Measurements from ENCODE around the gene TRMT44. TPM values are rescaled to one million over a fixed set of nuclear protein-coding genes. Genes with fewer than 3 reads are reported as not detected.

The TRMT44 gene
- total and polyA plus RNA-seq, 2 of the 4 experiments (the other 2 are of a cell fraction): 7.3 to 8.1 TPM

GRCh38 chr4:8478801-8479744 is 38.5 kb downstream of the TRMT44 start:
- Histone ChIP-seq H3K56ac (ENCODE audit: extremely low read depth, insufficient read depth, low read length) (no peak overlapping the region), H3K4me3 (ENCODE audit: insufficient read depth, low read depth, low read length) (no peak overlapping the region), H3K27ac (ENCODE audit: insufficient read depth, low read length) (no peak overlapping the region), H4K8ac (ENCODE audit: low read depth in 2 of 2, low read length in 2 of 2) (no peak overlapping the region), H3K9ac (ENCODE audit: low read depth, low read length) (no peak overlapping the region), H2BK20ac (ENCODE audit: low read depth, low read length) (no peak overlapping the region), H2BK15ac (ENCODE audit: low read depth, low read length) (no peak overlapping the region), H3K14ac (replicated peaks; ENCODE audit: low read depth, low read length) (no peak overlapping the region), H3K23ac (ENCODE audit: low read depth, low read length) (no peak overlapping the region), H3K18ac (ENCODE audit: low read depth, low read length) (no peak overlapping the region), H2AFZ (replicated peaks; ENCODE audit: low read length, poor library complexity) (peak overlapping the region; percentile 48), H3K9me3 (ENCODE audit: control insufficient read depth, insufficient read depth, low read length) (no peaks in the 10 kb centered on the region), H2BK5ac (ENCODE audit: low read depth, low read length, poor library complexity, severe bottlenecking) (no peak overlapping the region), H3K4me1 (ENCODE audit: control insufficient read depth, insufficient read depth, low read length) (peaks cover 1% of the 10 kb centered on the region; the same call in 1 of the 2 replicates), H3K27me3 (ENCODE audit: control insufficient read depth, insufficient read depth, low read length) (0 out of 2 replicates have a peak, but pooled peaks cover 2% of the 10 kb centered on the region), H3K79me1 (ENCODE audit: low read depth in 1 of 2, low read length in 2 of 2) (no peaks in the 10 kb centered on the region), H3K9me1 (ENCODE audit: insufficient read depth, low read length) (0 out of 2 replicates have a peak, but pooled peaks cover 5% of the 10 kb centered on the region), H4K20me1 (ENCODE audit: insufficient read depth, low read length) (peaks cover 11% of the 10 kb centered on the region), H2AK5ac (ENCODE audit: low read depth, low read length) (no peak overlapping the region; the same call in 1 of the 2 replicates), H2BK120ac (ENCODE audit: low read depth, low read length) (no peak overlapping the region), H3K4ac (ENCODE audit: low read depth, low read length) (peak overlapping the region; percentile 35; the same call in 1 of the 2 replicates), H3K4me2 (ENCODE audit: low read depth, low read length) (no peak overlapping the region), H4K5ac (ENCODE audit: low read depth, low read length) (no peak overlapping the region), H2AK9ac (replicated peaks; ENCODE audit: low read depth, low read length, poor library complexity) (no peak overlapping the region), H4K91ac (ENCODE audit: insufficient read depth, low read depth, low read length) (no peak overlapping the region), H3K36me3 (ENCODE audit: control insufficient read depth, insufficient read depth, low read length) (peaks cover 14% of the 10 kb centered on the region)
- ATAC-seq (ENCODE audit: low read depth): no peak
- dilution Hi-C loops (cut with HindIII; ENCODE audit: low sequenced_read_pairs, unreplicated experiment): no loop called here
- intact Hi-C loops (cut with micrococcal nuclease): no loop called here
- no TSS peak for BruUV-seq (replicated peaks)
- ChIA-PET CTCF (no interaction called here), POLR2A (ENCODE audit: unreplicated experiment) (no interaction called here)
- in situ Hi-C loops (cut with MboI; ENCODE audit: low sequenced_read_pairs): no loop called here
- WGBS, 2 experiments (ENCODE audit: extremely low coverage in 2 of 2, insufficient read length in 1 of 2): 88% methylated on average over 11 of the region's 24 CpGs; no CpG with 5 or more reads in 1 of the 2 experiments
- TF ChIP-seq FOS (IDR thresholded peaks at IDR 0.05; ENCODE audit: low read depth, low read length): no peak
- TF ChIP-seq POLR2A (IDR thresholded peaks at IDR 0.05; ENCODE audit: low read depth, low read length): no peak
- TF ChIP-seq BHLHE40 (IDR thresholded peaks at IDR 0.05; ENCODE audit: low read depth, low read length): no peak
- TF ChIP-seq CEBPB (IDR thresholded peaks at IDR 0.05; ENCODE audit: low read depth, low read length): peak; percentile 45; the same call in 1 of the 2 replicates
- no peak for TF ChIP-seq CTCF (conservative IDR thresholded peaks at IDR 0.05; ENCODE audit: low read depth, low read length)
- TF ChIP-seq NFE2L2 (IDR thresholded peaks at IDR 0.05; ENCODE audit: low read depth, low read length): no peak
- no peak for TF ChIP-seq ELK1 (IDR thresholded peaks at IDR 0.05; ENCODE audit: borderline replicate concordance, low read depth, low read length)
- TF ChIP-seq MAZ (IDR thresholded peaks at IDR 0.05; ENCODE audit: borderline replicate concordance, low read depth, low read length): no peak
- no peak for TF ChIP-seq MXI1 (IDR thresholded peaks at IDR 0.05; ENCODE audit: borderline replicate concordance, low read depth, low read length)
- peak; percentile 35 for DNase-seq
